ENCODE results near the gene IL3.
A peak's percentile ranks its signal among the peaks of the same experiment; 100 is the strongest.

The IL3 gene

GRCh38 chr5:132057498-132058255 is 2.8 kb upstream of the IL3 start:
- DNase-seq: no peak

GRCh38 chr5:132058646-132059042 is 1.8 kb upstream of the IL3 start:
- no peak for DNase-seq

- DNase-seq: no peak
Measured at GRCh38 chr5:132059043-132059695, 1.3 kb upstream of the IL3 start.

GRCh38 chr5:132059696-132060500 is 557 bp upstream of the IL3 start:
- DNase-seq: no peak

GRCh38 chr5:132063090-132063911 is 2.8 kb downstream of the IL3 start:
- peak; percentile 20 to 66 for DNase-seq

- no peak for DNase-seq
Measured at GRCh38 chr5:132064140-132064539, 3.7 kb downstream of the IL3 start.

- DNase-seq: peak; percentile 64 to 68
Measured at GRCh38 chr5:132064738-132065331, 4.4 kb downstream of the IL3 start.

GRCh38 chr5:132065351-132065937 is 5.0 kb downstream of the IL3 start:
- peak; percentile 60 to 74 for DNase-seq

- DNase-seq: no peak
Measured at GRCh38 chr5:132065951-132066701, 5.7 kb downstream of the IL3 start.

- no peak for DNase-seq
Measured at GRCh38 chr5:132066871-132067270, 6.4 kb downstream of the IL3 start.

GRCh38 chr5:132067451-132067850 is 7.0 kb downstream of the IL3 start:
- no peak for DNase-seq

GRCh38 chr5:132067941-132068808 is 7.7 kb downstream of the IL3 start:
- no peak for DNase-seq

GRCh38 chr5:132069561-132069960 is 9.1 kb downstream of the IL3 start:
- no peak for DNase-seq

GRCh38 chr5:132069994-132070393 is 9.5 kb downstream of the IL3 start:
- DNase-seq: no peak

- DNase-seq: no peak
Measured at GRCh38 chr5:132070460-132071337, 10.2 kb downstream of the IL3 start.

- DNase-seq: no peak
Measured at GRCh38 chr5:132071338-132071707, 10.9 kb downstream of the IL3 start.

- DNase-seq: no peak
Measured at GRCh38 chr5:132072070-132072469, 11.6 kb downstream of the IL3 start.

GRCh38 chr5:132072528-132072927 is 12.1 kb downstream of the IL3 start:
- DNase-seq: no peak
